HTERT RPE-1 (cell line): ENCODE results near the gene AGFG2.
"Not testable (repeated sequence)": the region's sequence is repeated elsewhere in the genome, so short reads cannot be mapped to it uniquely, and the experiment has no call there.

Experiments
- in situ Hi-C: fragments of 300-500 bp; cut with MboI; formaldehyde crosslinking; loops from 4 replicates; pipeline ENCODE4 v1.14.3; 2020; ENCODE audit warnings: low sequenced_read_pairs

The AGFG2 gene

DNA sequence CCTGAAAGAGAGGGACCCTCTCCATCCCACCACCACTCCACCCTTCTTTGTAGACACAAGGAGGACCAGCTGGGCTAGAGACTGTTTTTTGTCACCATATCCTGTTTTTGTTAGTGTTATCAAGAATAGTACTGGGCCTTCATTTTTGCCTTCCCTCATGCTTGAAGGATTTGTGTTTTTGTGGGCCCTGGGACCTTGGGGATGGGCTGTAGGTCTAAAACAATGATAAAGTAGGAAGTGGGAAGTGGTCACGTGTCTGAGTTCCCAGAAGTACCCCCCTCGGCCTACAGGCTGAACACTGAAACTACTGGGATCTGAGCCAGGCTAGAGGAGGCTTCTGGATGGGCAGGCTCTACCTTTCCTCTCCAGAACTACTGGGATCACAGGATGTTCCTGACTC is 8.9 kb downstream of the AGFG2 start:
- in situ Hi-C loops: no loop called here

DNA sequence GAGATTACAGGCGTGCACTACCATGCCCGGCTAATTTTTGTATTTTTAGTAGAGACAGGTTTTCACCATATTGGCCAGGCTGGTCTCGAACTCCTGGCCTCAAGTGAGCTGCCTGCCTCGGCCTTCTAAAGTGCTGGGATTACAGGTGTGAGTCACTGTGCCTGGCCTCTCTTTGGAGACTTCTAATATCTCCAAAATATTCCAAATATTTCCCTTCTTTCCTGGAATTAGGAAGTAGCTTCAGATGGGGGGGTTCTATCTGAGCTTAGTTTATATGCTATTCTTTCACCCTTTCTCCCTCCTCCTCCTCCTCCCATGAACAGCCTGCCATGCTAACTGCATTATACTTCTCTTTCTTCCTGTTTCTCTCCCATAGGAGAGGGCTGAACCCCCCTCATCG is 9.4 kb downstream of the AGFG2 start:
- in situ Hi-C loops: not testable (repeated sequence)

DNA sequence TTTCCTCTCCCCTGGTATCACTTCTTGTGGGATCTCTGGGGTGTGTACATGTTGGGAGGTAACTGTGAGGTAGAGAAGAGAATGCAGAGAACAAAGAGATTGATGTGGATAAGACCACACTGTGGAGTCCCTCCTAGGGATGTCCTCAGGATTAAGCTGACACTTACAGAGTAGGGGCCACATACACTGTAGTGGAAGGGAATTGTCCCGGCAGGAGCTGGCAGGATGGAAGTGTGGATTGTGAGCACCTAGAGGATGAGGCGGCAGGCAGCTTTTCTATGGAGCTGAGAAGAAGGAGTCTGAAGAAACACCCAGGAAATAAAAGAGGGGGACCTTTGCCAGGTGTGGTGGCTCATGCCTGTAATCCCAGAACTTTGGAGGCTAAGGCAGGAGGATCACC is 13.5 kb downstream of the AGFG2 start:
- in situ Hi-C loops: no loop called here

DNA sequence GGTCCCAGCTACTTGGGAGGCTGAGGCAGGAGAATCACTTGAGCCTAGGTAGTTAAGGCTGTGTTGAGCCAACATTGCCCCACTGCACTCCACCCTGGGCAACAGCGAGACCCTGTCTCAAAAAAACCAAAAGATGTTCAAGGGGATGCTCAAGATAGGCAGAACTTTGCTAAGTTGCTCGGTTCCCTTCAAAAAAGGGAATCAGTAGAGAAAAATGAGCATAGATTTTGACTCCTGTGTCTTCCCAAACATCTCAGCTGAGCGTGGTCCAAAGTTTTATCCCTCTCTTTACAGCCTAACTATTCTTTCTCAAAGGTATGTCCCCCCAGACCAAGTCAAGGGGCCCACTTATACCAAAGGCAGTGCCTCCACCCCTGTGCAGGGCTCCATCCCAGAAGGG is 14.0 kb downstream of the AGFG2 start:
- in situ Hi-C loops: no loop called here

DNA sequence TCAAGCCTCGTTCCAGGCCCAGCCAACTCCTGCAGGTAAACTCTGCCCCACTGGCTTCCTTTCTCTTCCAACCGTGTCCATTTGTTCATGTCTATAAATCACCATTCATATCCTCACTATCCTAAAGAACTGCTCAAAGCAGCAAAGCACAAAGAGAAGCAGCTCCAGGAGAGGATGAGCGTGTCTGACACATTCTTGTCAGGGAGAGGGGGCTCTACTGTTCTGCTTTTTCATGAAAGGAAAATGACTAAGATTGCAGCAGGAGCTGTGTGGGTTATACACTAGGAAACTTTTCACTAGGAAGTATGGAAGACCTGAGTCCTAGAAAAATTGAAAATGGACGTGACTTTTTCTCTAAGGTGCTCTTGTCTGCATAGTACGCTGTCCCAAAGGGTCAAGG is 16.7 kb downstream of the AGFG2 start:
- in situ Hi-C loops: no loop called here

DNA sequence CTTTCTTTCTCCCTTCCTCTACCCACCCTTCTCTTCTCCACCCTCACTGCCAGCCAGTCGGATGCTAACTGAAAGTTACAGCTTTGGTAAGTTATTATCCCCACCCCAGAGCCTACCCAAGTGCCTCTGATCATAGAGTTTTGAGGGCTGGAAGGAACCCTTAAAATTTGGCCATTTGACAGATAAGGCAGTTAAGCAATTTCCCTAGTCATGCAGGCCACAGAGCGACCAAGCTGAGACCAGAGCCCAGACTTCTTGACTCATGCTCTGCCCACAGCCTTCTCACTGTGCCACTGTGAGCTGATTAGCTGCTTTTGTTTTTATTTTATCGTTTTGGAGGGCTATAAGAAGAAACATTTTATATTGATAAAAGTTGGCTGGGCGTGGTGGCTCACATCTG is 17.5 kb downstream of the AGFG2 start:
- in situ Hi-C loops: no loop called here

DNA sequence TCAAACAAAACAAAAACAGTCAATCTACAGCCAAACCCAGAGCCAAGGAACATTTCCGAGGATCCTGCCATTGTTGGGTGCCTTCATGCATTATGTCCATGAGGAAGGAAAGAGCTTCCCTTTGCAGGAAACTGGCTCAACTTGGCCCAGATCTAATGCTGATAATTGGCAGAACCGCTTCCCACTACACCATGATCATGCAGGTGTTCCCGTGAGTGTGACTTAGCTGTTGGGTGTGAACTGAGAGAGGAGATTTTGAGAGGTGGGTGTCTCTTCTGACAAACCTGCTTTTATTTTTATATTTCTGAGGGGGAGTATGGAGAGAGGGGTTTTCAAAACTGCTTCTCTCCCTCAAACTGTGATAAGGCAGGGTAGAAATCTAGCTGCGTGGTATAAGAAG is 20.1 kb downstream of the AGFG2 start:
- in situ Hi-C loops: no loop called here

DNA sequence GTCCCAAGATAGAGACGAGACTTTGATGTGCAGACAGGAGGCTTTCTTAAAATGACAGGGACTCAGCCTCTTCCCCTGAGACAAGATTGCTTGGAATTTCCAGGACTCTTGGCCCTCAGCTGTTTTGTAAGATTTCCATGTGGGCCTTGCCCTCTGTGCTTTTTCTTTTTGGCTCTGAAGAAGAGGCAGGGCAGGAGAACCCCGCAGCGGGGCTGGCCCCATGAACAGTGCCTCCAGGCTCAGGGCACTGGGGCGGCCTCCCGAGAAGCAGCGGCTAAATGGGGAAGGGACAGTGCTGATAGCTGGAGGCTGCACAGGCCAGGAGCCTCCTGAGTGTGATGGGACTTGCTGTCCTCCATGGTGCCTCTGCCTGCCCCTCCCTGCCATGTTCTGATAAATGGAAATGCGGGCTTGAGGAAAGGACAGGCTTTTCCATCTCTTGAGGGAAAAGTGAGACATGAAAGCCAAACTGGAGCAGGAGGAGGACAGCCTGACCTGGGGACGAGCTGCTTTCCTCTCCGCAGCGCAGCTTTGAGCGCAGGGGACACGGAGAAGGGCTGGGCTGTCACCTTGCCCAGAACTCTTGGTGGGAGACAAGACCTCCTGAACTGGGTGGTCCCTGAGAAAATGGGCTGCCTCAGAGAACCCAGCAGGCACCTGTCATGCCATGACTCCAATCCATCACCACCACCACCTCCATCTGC is 22.6 kb downstream of the AGFG2 start:
- in situ Hi-C loops: no loop called here

DNA sequence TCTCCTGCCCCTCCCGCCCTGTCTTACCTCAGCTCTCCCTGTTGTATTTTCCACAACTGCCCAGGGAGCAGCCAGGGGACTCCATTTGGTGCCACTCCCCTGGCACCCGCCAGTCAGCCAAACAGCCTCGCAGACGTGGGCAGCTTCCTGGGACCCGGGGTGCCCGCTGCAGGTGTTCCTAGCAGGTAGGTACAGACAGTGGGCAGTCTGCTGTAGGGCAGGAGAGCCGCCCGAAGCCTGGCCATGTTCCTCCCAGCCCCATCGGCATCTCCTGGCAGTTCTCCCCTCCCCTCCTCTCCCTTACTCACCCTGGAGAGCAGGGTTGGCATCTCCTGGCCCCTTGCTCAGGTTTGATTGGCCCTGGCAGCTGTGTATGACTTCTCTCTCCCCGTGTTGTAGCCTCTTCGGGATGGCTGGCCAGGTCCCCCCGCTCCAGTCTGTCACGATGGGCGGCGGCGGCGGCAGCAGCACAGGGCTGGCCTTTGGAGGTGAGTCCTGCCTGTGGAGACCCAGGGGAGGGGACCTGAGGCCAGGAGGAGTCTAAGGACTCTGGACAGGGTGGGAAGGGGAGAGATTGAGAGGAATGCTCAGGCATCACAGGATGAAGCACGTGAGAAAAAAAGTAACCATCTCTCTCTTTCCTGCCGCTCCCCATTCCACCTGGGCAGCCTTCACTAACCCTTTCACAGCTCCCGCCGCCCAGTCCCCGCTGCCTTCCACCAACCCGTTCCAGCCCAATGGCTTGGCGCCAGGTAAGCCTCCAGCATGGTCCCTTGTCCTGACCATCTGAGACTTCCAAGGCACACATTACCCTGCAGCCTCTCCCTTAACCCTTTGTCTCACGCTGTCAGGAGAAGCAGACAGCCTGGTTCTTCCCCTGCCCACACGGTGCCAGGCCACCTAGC is 23.4 kb downstream of the AGFG2 start:
- in situ Hi-C loops: no loop called here

DNA sequence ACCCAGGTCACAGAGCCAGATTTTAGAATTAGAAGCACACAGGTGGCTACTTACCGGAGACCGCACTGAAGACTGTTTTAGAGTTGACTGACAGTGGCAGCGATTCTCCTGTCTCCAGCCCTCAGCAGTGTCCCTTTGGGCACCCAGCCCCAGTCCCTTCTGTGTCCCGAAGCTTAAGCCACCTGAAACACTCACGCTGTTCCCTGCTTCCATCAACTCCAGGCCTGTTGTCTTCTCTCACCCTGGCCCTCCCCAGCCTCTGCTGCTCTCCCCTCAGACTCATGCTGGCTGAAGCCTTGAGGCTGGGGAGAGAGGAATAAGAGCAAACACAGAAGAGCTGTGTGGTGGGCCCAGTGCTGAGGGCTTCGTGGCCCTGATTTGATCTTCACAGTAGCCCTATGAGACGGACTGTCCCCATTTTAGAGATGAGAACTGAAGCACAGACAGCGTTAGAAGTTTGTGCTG is 24.1 kb downstream of the AGFG2 start:
- in situ Hi-C loops: no loop called here

DNA sequence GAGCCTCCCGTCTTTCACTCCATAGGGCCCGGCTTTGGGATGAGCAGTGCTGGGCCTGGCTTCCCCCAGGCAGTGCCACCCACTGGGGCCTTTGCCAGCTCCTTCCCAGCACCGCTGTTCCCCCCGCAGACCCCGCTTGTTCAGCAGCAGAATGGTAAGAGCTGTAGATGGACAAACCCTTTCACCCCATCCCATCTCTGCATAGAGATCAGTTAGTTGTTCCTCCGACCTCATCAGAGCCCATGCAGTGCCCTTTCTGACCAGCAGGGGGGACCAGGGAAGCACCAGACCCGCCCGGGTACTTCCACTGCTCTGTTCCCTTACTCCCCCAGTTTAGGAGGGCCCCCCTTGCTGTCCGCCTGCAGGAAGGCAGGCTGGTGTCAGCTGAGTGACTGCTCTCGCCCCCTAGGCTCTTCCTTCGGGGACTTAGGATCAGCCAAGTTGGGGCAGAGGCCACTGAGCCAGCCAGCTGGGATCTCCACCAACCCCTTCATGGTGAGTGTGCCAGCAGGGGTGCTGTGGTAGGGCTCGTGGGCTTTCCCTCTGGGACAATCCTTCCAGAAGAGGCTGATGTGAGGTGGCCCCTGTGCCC is 24.9 kb downstream of the AGFG2 start:
- in situ Hi-C loops: no loop called here

DNA sequence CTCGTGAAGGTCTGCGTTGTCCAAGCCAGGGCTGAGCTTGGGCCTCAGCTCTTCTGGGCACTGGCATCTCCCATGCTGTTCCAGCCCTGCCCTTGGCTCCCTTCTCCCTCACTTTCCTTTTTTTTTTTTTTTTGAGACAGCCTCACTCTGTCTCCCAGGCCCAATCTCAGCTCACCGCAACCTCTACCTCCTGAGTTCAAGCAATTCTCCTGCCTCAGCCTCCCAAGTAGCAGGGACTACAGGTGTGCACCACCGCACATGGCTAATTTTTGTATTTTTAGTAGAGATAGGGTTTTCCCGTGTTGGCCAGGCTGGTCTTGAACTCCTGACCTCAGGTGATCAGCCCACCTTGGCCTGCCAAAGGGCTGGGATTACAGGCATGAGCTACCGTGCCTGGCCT is 25.4 kb downstream of the AGFG2 start:
- in situ Hi-C loops: not testable (repeated sequence)

DNA sequence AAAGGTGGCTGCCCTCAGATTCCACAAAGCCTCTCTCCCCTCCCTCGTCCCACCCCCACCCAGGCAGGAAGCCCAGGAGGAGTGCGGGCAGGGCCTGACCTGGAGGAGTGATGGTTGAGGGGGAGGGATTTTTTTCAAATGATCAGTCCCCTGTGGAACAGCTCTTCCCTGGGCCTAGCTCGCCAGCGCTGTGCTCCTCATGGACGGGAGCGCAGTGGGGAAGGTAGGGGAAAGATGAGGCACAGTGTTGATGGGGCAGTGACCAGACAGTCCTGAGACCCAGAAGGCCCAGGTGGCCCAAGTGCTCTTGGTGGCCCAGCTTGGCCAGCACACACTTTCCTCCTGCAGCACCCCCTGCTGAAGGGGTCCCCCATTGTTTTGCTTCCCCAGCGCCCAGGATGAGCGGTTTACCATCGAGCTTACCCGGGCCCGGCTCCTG is 26.1 kb downstream of the AGFG2 start:
- in situ Hi-C loops: no loop called here

DNA sequence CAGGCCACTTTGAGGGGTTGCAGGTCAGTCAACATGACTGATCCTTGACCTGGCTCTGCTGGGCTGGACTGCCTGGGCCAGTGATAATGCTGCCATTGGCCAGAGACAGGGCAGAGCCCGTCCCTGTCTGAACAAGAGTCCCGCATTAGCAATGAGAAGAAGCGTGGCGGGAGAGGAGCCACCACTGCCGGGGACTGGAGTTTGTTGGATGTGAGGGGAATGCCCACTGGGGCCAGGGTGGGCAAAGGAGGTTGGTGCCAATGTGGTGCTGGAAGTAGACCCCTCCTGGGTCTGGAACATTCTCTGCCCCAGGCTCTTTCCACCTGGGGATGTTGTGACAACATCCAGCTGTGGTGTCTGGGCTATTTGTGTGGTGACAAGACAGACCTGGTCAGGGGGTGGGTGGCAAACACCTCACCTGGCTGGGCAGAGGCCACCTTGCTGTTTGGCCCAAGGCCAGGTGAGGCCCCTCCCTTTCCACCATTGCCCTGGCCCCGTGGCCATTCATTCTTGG is 27.1 kb downstream of the AGFG2 start:
- in situ Hi-C loops: no loop called here

DNA sequence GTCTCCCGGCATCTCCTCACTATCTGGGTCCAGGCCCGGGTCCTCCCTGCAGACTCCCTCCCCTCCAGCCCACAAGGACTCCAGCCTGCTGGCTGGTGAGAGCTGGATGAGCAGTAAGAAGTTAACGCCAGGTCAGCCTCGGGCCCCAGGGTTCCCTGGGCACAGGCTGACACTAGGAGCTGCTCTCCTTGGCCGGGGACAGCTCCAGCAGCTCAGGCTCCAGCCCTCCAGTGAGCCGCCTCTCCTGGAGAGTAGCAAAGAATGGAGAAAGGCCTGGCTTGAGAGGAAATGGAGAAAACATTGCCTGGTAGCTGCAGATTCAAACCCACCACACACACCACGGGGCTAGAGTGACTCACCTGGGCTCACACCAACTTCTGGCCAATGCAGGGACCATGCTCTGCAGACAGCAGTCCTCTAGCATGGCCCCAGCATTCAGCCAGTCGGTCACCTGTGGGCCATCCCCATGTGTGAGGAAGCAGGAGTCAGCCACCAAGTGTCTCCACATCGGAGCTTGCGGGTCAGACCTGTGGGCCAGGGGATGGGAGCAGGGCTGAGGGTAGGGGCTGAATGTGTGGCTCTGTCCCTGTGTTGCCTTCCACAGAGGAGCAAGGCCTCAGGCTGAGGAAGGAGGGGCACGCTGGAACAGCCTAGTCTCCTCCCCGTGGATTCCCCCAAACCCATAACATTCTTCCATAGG is 28.2 kb downstream of the AGFG2 start:
- in situ Hi-C loops: no loop called here

DNA sequence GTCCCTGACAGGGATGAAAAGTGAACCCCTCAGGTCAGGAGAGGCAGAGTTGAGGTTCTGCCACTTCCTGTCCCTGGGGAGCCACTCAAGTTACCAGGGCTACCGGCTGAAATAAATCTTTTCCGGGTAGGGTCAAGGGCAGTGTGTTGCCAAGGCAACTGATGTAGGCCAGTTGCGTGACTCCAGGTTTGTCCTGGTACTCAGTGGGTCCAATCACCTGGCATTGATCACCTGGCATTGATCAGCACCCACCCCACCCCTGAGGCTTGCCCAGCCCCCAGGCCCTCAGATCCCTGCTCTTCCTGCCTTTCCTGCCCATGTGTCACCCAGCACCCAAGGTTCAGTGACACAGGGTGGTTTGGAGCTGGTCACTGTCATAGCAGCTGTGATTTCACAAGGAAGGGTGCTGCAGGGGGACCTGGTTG is 28.8 kb downstream of the AGFG2 start:
- in situ Hi-C loops: no loop called here

DNA sequence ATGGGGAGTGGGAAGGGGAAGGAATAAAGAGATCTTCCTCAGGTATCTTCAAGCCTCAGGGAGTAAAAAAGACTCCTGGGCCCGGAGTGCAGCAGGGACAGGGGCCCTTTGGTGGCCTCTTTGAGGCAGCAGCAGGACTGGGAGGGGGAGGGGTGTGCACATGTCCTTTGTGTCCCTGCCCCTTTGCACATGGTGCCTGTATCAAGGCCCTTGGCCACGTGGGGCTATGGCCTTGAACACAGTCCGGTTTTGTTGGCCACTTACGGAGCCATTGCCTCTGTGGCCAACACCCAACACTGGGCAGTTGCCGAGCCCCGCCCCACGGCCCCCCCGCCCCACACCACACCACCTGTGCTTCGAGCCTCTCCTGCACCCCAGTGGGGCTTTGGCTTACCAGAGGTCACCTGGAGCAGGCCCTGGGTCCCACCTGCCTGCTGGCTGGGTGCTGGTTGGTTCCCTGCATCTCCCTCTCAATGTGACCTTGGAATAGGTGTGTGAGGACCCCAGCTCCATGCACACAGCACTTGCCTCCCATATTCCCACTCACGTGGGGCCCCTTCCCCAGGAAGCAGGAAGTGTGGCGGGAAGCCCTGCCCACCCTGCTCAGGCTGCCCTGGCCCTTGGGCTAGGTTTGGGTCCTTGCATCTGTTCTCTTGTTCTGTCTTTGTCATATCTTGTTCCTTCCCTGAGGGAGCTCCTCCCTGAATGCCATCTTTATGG is 29.3 kb downstream of the AGFG2 start:
- in situ Hi-C loops: no loop called here

DNA sequence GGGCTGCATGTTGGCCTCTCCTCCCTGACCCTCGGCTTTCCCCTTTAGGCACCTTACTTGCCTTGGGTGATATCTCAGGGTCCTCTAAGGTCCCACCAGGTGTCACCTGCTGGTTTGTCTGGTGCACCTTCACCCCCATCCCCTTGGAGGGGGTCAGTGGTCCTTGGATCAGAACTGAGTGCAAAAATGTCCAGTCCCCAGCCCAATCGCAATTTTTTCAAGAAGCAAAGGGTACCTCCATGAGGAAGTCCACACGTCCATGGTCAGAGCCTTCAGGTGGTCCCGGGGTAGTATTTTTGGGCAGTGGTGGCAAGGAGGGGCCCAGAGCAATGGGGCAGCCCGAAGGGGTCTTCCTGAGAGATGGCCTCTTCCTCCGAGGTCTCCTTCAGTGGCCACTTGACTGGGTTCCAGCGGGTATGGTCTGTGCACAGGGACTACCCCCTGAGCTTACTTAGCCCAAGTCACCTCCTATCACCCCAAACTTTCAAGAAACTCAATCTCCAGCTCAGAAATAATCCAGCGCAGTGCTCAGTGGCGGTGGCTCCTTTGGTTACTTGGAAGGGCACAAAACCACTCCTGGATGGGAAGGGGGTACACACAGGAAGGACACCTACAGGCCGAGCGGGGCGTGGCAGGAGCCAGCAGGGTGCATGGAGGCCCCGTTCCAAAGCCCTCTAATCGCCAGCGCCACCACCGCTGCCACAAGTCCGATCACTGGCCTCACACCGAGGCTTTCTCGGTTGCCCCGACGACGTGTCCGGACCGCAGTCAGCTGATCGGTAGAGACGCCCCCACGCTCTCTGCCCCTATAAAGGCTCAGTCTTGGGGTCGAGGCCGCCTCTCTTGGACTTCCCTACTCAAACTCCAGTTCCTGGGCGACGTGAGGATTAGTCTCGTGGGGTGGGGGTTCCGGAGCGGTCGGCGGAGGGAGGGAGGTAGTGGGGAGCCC is 30.2 kb downstream of the AGFG2 start:
- in situ Hi-C loops: no loop called here
